Myocyte (in vitro differentiated cells): ENCODE results near the gene VWA5B1. TPM values are rescaled to one million over a fixed set of nuclear protein-coding genes. Genes with fewer than 3 reads are reported as not detected.
"Not testable (repeated sequence)": the region's sequence is repeated elsewhere in the genome, so short reads cannot be mapped to it uniquely, and the experiment has no call there.

Experiments
- DNase-seq: peaks from one replicate; pipeline ENCODE4 v3.0.0-alpha.2; 2012; ENCODE audit warnings: low read depth
- polyA plus RNA-seq: library from polyadenylated mRNA; unstranded; fragments of >200 nt; gene quantifications from one replicate; pipeline ENCODE4 v1.2.1, GENCODE V29; 2012; ENCODE audit warnings: missing spikeins
- total RNA-seq: library from RNA; depleted of rRNA; stranded (reverse); fragments of >200 nt; gene quantifications from 2 replicates; pipeline ENCODE4 v1.2.3, GENCODE V29; 2014

The VWA5B1 gene
- total RNA-seq: not detected in 2 replicates
- not detected for polyA plus RNA-seq

DNA sequence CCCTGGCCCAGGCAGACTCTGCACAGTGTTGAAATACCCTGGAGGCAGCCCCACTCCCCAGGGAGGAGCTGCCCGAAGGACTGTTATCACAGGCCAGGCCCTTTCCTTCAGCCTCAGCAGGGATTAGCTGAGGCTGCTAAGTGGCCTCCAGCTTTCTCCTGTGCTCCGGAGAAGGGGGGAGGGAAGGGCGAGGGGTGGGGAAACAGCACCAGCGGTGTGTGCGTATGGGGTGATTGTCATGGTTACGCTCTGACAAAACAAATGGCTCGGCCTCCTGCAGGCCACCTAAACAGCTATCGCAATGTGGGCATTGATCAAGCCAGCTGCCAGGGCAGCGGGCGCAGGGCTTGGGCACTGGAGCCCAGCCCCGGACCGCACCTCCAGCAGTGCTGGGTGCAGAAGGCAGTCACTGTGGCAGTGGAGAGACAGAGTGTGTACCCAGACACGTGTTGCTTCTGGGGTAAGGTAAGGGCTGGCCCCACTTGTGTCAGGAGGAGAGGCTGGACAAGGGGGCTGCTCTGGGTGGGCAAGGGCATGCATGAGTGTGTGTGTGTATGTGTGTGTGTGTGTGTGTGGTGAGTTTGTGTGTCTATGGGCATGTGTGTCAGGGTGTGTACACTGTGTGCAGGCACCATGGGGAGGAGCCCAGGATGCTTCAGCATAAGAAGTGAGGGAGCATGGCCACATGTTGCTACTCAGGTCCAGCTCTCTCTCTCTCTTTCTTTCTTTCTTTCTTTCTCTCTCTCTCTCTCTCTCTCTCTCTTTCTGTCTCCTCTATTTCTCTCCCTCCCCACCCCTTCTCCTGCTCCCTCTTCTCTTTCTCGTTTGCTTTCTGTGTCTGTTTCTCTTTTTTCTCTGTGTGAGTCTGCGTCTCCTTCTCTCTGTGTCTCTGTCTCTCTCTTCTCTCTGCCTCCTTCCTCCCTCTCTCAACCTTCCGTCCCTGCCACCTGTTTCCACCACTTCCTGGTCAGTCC, at the start of gene VWA5B1:
TSS of gene VWA5B1 (plus strand) at position 252 of the 974 bp plus-strand sequence. CDS start 19,727 bp downstream, outside the sequence.
- no peak for DNase-seq

DNA sequence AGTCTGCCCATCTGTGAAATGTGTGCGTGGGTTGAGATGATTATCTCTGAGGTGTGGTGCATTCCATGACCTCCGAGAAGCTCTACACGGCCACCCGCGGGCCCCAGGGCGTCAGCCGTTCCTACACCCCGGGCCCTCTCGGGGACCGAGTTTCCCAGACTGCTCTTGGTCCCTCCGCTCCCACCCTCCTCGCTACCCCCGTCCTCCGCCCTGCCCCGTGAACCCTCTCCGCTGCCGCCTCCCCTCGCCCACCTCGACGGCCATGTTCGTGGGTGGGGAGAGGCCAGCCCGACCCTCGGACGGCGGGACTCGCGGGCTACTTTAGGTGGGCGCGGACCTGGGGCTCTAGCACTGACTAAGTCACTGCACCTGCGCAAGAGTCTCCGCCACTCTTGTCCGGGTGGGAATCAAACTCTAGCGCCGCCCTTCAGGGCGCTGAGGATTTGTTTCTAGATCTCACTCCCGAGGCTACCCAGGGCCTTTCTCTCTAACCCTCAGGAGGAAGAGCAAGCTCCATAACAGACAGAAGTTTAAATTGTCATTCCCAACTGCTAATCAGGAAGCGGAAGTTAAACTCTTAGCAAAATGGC, 47.7 kb upstream of the VWA5B1 start:
- no peak for DNase-seq

GRCh38 chr1:20248971-20249612, 41.6 kb upstream of the VWA5B1 start:
- no peak for DNase-seq

- peak; percentile 14 for DNase-seq
Observed at GRCh38 chr1:20250340-20250989, 40.2 kb upstream of the VWA5B1 start.

DNA sequence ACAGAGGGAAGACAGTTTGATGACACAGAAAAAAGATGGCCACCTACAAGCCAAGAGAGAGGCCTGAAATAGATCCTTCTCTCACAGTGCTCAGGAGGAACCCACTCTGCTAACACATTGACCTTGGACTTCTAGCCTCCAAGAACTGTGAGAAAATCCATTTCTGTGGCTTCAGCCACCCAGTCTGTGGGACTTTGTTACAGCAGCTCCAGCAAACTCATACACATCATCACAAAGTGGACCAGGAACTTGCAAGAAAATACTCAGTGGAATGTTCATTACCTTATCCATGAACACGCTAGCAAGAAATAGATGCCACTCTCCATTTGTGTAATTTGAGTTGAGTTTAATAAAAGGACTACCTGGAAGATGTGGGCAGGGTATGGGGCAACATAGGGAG, 38.1 kb upstream of the VWA5B1 start:
- DNase-seq: no peak

DNA sequence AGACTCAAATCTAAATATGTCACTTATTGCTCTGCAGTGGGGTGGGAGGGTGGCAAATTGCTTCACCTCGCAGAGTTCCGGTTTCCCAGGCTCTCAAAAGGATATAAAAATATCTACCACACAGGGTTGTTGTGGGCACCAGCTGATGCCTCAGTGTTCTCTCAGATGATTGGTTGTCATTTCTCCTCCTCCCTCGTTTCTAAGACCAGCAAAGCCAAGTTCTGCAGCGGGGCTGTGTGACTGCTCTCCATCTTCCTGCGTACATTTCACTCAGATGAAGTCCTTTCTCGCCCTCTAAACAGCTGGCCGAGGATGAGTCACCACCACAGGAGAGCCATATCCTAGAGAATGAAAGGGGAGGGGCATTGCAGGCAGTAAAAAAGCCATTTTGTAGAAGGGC, 35.0 kb upstream of the VWA5B1 start:
- peak; percentile 90 for DNase-seq

- no peak for DNase-seq
Observed at GRCh38 chr1:20259646-20260045, 31.0 kb upstream of the VWA5B1 start.

GRCh38 chr1:20261095-20261494, 29.6 kb upstream of the VWA5B1 start:
- no peak for DNase-seq

DNA sequence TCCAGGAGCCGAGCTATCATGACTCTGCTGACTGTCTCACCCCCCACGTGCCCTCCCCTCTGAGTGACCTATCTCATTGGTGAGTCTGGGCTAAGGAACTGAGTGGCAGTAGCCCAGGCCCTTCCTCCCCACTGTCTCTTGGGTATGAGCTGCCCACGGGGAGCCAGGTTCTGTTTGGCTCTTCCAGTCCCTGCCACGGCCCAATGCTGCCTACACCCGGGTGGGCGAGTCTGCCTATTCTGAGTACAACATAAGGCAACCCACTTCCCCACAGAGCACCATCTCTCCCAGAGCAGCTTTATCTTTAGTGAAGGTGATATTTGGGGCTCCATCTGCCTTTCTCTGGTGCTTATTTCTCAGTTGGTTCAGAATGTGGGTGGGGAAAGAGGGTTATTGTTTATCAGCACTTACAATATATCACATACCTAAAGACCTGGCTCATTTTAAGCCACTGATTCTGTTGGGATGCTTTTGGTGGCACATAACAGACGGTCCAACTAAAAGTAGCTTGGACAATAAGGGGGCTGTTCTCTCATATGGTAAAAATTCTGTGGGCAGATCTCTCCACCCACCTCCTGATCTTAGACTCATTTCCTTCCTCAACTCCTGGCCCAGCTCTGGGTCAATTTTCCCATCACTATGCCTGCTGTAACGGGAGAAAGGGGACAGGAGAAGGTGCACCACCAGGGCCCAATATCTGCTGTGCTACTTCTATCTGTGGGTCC, 27.7 kb upstream of the VWA5B1 start:
- no peak for DNase-seq

DNA sequence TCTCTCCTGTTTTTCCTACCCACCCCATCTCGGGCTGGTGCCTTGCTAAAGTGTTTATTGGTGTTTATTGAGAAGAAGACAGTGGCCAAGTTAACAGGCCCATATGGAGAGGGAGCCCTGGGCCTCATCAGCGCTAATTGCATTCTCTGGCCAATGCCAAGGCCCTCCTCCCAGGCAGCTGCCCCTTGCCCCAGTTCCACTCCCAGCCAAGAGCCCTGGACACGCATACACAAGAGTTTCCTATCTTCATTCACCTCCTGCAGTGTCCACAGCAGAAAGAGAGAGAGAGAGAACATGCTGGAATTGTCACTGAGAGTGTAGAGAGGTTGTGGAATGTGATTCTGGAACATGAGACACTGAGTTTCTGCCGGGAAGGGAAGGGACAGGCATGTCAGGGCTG, 25.4 kb upstream of the VWA5B1 start:
- no peak for DNase-seq

DNA sequence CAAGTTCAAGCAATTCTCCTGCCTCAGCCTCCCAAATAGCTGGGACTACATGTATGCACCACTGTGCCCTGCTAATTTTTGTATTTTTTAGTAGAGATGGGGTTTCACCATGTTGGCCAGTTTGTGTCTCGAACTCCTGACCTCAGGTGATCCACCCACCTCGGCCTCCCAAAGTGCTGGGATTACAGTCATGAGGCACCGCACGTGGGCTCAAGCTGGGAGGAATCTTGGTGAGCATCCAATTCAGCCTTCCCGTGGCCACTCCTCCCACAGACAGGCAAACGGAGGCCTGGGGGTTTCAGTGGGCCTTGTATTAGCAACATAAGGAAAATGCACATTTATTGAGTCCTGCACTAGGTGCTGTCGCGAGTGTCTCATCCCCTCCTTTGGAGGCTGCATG, 24.5 kb upstream of the VWA5B1 start:
- DNase-seq: no peak

GRCh38 chr1:20266642-20267041, 24.0 kb upstream of the VWA5B1 start:
- no peak for DNase-seq

GRCh38 chr1:20271498-20272400, 18.9 kb upstream of the VWA5B1 start:
- no peak for DNase-seq

- not testable (repeated sequence) for DNase-seq
Observed at GRCh38 chr1:20273716-20274115, 17.0 kb upstream of the VWA5B1 start.

DNA sequence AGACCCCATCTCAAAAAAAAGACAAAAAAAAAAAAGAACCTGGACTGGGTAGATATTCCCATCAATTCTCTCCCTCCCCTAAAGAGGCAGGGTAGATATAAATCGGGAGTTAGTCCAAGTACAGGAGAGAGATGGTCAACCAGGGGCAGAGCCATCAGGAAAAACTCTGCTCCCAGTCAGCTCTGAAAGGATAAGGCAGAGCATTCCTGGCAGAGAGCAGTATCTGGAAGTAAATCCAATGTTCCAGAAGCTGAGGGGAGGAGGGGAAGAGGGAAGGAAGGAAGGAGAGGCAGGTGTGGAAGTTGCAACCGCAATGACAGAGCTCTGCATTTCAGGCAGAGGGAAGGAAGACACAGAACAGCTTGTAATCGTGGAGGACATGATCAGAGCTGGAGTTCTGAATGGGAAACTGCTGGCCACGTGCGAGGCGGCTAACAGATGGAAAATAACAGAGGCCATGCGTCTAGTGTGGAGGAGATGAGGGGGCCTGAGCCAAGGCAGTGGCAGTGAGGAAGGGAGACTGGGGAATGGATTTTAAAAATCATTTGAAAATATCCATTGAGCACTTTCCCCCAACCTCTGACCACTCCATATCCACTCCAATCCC, 15.3 kb upstream of the VWA5B1 start:
- no peak for DNase-seq

GRCh38 chr1:20276485-20277159, 14.1 kb upstream of the VWA5B1 start:
- no peak for DNase-seq

GRCh38 chr1:20278692-20279130, 12.0 kb upstream of the VWA5B1 start:
- no peak for DNase-seq

GRCh38 chr1:20279509-20279908, 11.2 kb upstream of the VWA5B1 start:
- DNase-seq: peak; percentile 59

GRCh38 chr1:20280341-20280740, 10.3 kb upstream of the VWA5B1 start:
- no peak for DNase-seq
